Measurements from ENCODE around the gene LITAFD. TPM values are rescaled to one million over a fixed set of nuclear protein-coding genes. Genes with fewer than 3 reads are reported as not detected.

The LITAFD gene
- total RNA-seq, 4 donors from 2014 or later: not detected

- no peak overlapping the region for H3K4me3 ChIP-seq
- H3K9me3 ChIP-seq: no peaks in the 10 kb centered on the region
- H3K4me1 ChIP-seq: peaks cover 0 to 60% (median 11%) of the 10 kb centered on the region in 4 donors
- H3K27me3 ChIP-seq: no peaks in the 10 kb centered on the region
- WGBS, 2 donors: 89 to 90% methylated on average over 10 of the region's 10 CpGs
- no peak for DNase-seq (ENCODE audit: low spot score in 2 of 2)
- no peak overlapping the region for H3K27ac ChIP-seq
- TF ChIP-seq EP300 (IDR thresholded peaks at IDR 0.05): no peak
- peaks cover 0 to 46% (median 0%) of the 10 kb centered on the region in 3 donors for H3K36me3 ChIP-seq
Measured at GRCh38 chr16:8846401-8846932, 35.7 kb upstream of the LITAFD start.

GRCh38 chr16:8847145-8847544 is 35.0 kb upstream of the LITAFD start:
- WGBS, 2 donors: 80% methylated on average over 13 of the region's 13 CpGs
- H3K27ac ChIP-seq: peak overlapping the region in 1 of 4 donors; percentile 74
- H3K4me1 ChIP-seq: peaks cover 0 to 60% (median 11%) of the 10 kb centered on the region in 4 donors
- no peak for DNase-seq (ENCODE audit: low spot score in 2 of 2)
- H3K9me3 ChIP-seq: no peaks in the 10 kb centered on the region
- H3K4me3 ChIP-seq: no peak overlapping the region
- H3K36me3 ChIP-seq: peaks cover 0 to 50% (median 0%) of the 10 kb centered on the region in 3 donors
- H3K27me3 ChIP-seq: no peaks in the 10 kb centered on the region
- TF ChIP-seq POLR2A (IDR thresholded peaks at IDR 0.05) (no peak), CTCF (IDR thresholded peaks at IDR 0.05) (no peak), EP300 (IDR thresholded peaks at IDR 0.05) (no peak)

GRCh38 chr16:8847623-8848022 is 34.5 kb upstream of the LITAFD start:
- Histone ChIP-seq H3K36me3 (peaks cover 0 to 55% (median 0%) of the 10 kb centered on the region in 3 donors), H3K4me3 (no peak overlapping the region), H3K27ac (peak overlapping the region in 1 of 4 donors; percentile 74), H3K27me3 (no peaks in the 10 kb centered on the region), H3K4me1 (peaks cover 0 to 60% (median 11%) of the 10 kb centered on the region in 4 donors), H3K9me3 (no peaks in the 10 kb centered on the region)
- TF ChIP-seq POLR2A (IDR thresholded peaks at IDR 0.05): no peak
- peak in 1 of 2 donors; percentile 14 for TF ChIP-seq EP300 (IDR thresholded peaks at IDR 0.05)
- WGBS, 2 donors: 65 to 71% methylated on average over 12 to 15 of the region's 15 CpGs
- DNase-seq (ENCODE audit: low spot score in 2 of 2): no peak

- Histone ChIP-seq H3K27me3 (no peaks in the 10 kb centered on the region), H3K27ac (peak overlapping the region in 3 of 4 donors; percentile 7 to 74 (median 36)), H3K9me3 (no peaks in the 10 kb centered on the region), H3K4me3 (no peak overlapping the region), H3K36me3 (peaks cover 0 to 63% (median 0%) of the 10 kb centered on the region in 3 donors), H3K4me1 (peaks cover 0 to 66% (median 11%) of the 10 kb centered on the region in 4 donors)
- WGBS, 2 donors: 81 to 90% methylated on average over 26 of the region's 26 CpGs
- no peak for DNase-seq (ENCODE audit: low spot score in 2 of 2)
- peak in 1 of 2 donors; percentile 1 for TF ChIP-seq EP300 (IDR thresholded peaks at IDR 0.05)
- no peak for TF ChIP-seq POLR2A (IDR thresholded peaks at IDR 0.05)
Measured at GRCh38 chr16:8848231-8848938, 33.8 kb upstream of the LITAFD start.

GRCh38 chr16:8848939-8849391 is 33.2 kb upstream of the LITAFD start:
- H3K9me3 ChIP-seq: no peaks in the 10 kb centered on the region
- H3K27ac ChIP-seq: peak overlapping the region in 2 of 4 donors; percentile 36 to 74
- TF ChIP-seq EP300 (IDR thresholded peaks at IDR 0.05) (no peak), POLR2A (IDR thresholded peaks at IDR 0.05) (no peak), CTCF (IDR thresholded peaks at IDR 0.05) (no peak)
- WGBS, 2 donors: 73 to 81% methylated on average over 7 to 8 of the region's 8 CpGs
- no peaks in the 10 kb centered on the region for H3K27me3 ChIP-seq
- H3K36me3 ChIP-seq: peaks cover 0 to 69% (median 0%) of the 10 kb centered on the region in 3 donors
- peaks cover 0 to 72% (median 11%) of the 10 kb centered on the region in 4 donors for H3K4me1 ChIP-seq
- no peak overlapping the region for H3K4me3 ChIP-seq
- no peak for DNase-seq (ENCODE audit: low spot score in 2 of 2)

GRCh38 chr16:8849411-8850011 is 32.6 kb upstream of the LITAFD start:
- no peak for DNase-seq (ENCODE audit: low spot score in 2 of 2)
- Histone ChIP-seq H3K9me3 (no peaks in the 10 kb centered on the region), H3K27me3 (no peaks in the 10 kb centered on the region), H3K36me3 (peaks cover 0 to 74% (median 0%) of the 10 kb centered on the region in 3 donors), H3K27ac (peak overlapping the region in 2 of 4 donors; percentile 74), H3K4me3 (no peak overlapping the region), H3K4me1 (peaks cover 0 to 78% (median 14%) of the 10 kb centered on the region in 4 donors)
- TF ChIP-seq EP300 (IDR thresholded peaks at IDR 0.05) (peak in 1 of 2 donors; percentile 11), POLR2A (IDR thresholded peaks at IDR 0.05) (no peak)
- WGBS, 2 donors: 71 to 73% methylated on average over 19 of the region's 19 CpGs

Measured in tibial nerve (tissue), 4 donors.